ENCODE results near the gene CSRP3.

Gene CSRP3

GRCh38 chr11:19185516-19186052 lies 16.2 kb downstream of the CSRP3 start:
- no peaks in the 10 kb centered on the region for H3K4me1 Mint-ChIP-seq (ENCODE audit: low read depth)
- H3K36me3 Mint-ChIP-seq (ENCODE audit: low read depth), result no peaks in the 10 kb centered on the region
- no peak overlapping the region for H3K4me3 Mint-ChIP-seq
- DNase-seq (ENCODE audit: low spot score), result no peak
- no peak overlapping the region for H3K27ac Mint-ChIP-seq
- H3K9me3 Mint-ChIP-seq, result no peaks in the 10 kb centered on the region
- H3K27me3 Mint-ChIP-seq (ENCODE audit: low read depth), result no peaks in the 10 kb centered on the region

- Mint-ChIP-seq H3K36me3 (ENCODE audit: low read depth) (no peaks in the 10 kb centered on the region), H3K27ac (no peak overlapping the region), H3K4me3 (no peak overlapping the region), H3K4me1 (ENCODE audit: low read depth) (no peaks in the 10 kb centered on the region), H3K27me3 (ENCODE audit: low read depth) (no peaks in the 10 kb centered on the region), H3K9me3 (no peaks in the 10 kb centered on the region)
- no peak for DNase-seq (ENCODE audit: low spot score)
Measured at GRCh38 chr11:19185036-19185435, 16.7 kb downstream of the CSRP3 start.

- no peak for DNase-seq (ENCODE audit: low spot score)
- no peaks in the 10 kb centered on the region for H3K27me3 Mint-ChIP-seq (ENCODE audit: low read depth)
- no peak overlapping the region for H3K4me3 Mint-ChIP-seq
- H3K4me1 Mint-ChIP-seq (ENCODE audit: low read depth), result no peaks in the 10 kb centered on the region
- H3K27ac Mint-ChIP-seq, result no peak overlapping the region
- H3K36me3 Mint-ChIP-seq (ENCODE audit: low read depth), result no peaks in the 10 kb centered on the region
- no peaks in the 10 kb centered on the region for H3K9me3 Mint-ChIP-seq
Measured at GRCh38 chr11:19183646-19184045, 18.1 kb downstream of the CSRP3 start.

GRCh38 chr11:19181531-19182261 lies 20.1 kb downstream of the CSRP3 start:
- no peak for DNase-seq (ENCODE audit: low spot score)
- Mint-ChIP-seq H3K4me3 (no peak overlapping the region), H3K27me3 (ENCODE audit: low read depth) (no peaks in the 10 kb centered on the region), H3K27ac (no peak overlapping the region), H3K4me1 (ENCODE audit: low read depth) (no peaks in the 10 kb centered on the region), H3K36me3 (ENCODE audit: low read depth) (peaks cover 5% of the 10 kb centered on the region), H3K9me3 (no peaks in the 10 kb centered on the region)

- H3K36me3 Mint-ChIP-seq (ENCODE audit: low read depth), result peaks cover 28% of the 10 kb centered on the region
- H3K9me3 Mint-ChIP-seq, result no peaks in the 10 kb centered on the region
- DNase-seq (ENCODE audit: low spot score), result no peak
- no peaks in the 10 kb centered on the region for H3K27me3 Mint-ChIP-seq (ENCODE audit: low read depth)
- no peaks in the 10 kb centered on the region for H3K4me1 Mint-ChIP-seq (ENCODE audit: low read depth)
- no peak overlapping the region for H3K4me3 Mint-ChIP-seq
- H3K27ac Mint-ChIP-seq, result no peak overlapping the region
Measured at GRCh38 chr11:19176629-19177186, 25.1 kb downstream of the CSRP3 start.

GRCh38 chr11:19173964-19174638 lies 27.7 kb downstream of the CSRP3 start:
- Mint-ChIP-seq H3K4me3 (no peak overlapping the region), H3K4me1 (ENCODE audit: low read depth) (no peaks in the 10 kb centered on the region), H3K27ac (no peak overlapping the region), H3K9me3 (no peaks in the 10 kb centered on the region), H3K36me3 (ENCODE audit: low read depth) (peaks cover 32% of the 10 kb centered on the region), H3K27me3 (ENCODE audit: low read depth) (no peaks in the 10 kb centered on the region)
- DNase-seq (ENCODE audit: low spot score), result no peak

GRCh38 chr11:19173004-19173689 lies 28.6 kb downstream of the CSRP3 start:
- no peaks in the 10 kb centered on the region for H3K4me1 Mint-ChIP-seq (ENCODE audit: low read depth)
- no peak overlapping the region for H3K27ac Mint-ChIP-seq

GRCh38 chr11:19168090-19168489 lies 33.7 kb downstream of the CSRP3 start:
- no peak overlapping the region for H3K27ac Mint-ChIP-seq
- H3K36me3 Mint-ChIP-seq (ENCODE audit: low read depth), result peaks cover 46% of the 10 kb centered on the region
- H3K4me3 Mint-ChIP-seq, result no peak overlapping the region
- no peaks in the 10 kb centered on the region for H3K9me3 Mint-ChIP-seq
- peaks cover 3% of the 10 kb centered on the region for H3K4me1 Mint-ChIP-seq (ENCODE audit: low read depth)
- H3K27me3 Mint-ChIP-seq (ENCODE audit: low read depth), result no peaks in the 10 kb centered on the region
- no peak for DNase-seq (ENCODE audit: low spot score)

More at GRCh38 chr11:19173004-19173689, 28.6 kb downstream of the CSRP3 start:
- no peaks in the 10 kb centered on the region for H3K27me3 Mint-ChIP-seq (ENCODE audit: low read depth)
- DNase-seq (ENCODE audit: low spot score), result no peak
- H3K4me3 Mint-ChIP-seq, result no peak overlapping the region
- no peaks in the 10 kb centered on the region for H3K9me3 Mint-ChIP-seq
- H3K36me3 Mint-ChIP-seq (ENCODE audit: low read depth), result peaks cover 37% of the 10 kb centered on the region

GRCh38 chr11:19164881-19165280 lies 36.9 kb downstream of the CSRP3 start:
- DNase-seq (ENCODE audit: low spot score), result no peak
- Mint-ChIP-seq H3K27ac (no peak overlapping the region), H3K4me3 (no peak overlapping the region), H3K4me1 (ENCODE audit: low read depth) (peaks cover 7% of the 10 kb centered on the region), H3K27me3 (ENCODE audit: low read depth) (no peaks in the 10 kb centered on the region), H3K9me3 (no peaks in the 10 kb centered on the region), H3K36me3 (ENCODE audit: low read depth) (peaks cover 43% of the 10 kb centered on the region)

- DNase-seq (ENCODE audit: low spot score), result no peak
- Mint-ChIP-seq H3K36me3 (ENCODE audit: low read depth) (peaks cover 47% of the 10 kb centered on the region), H3K27me3 (ENCODE audit: low read depth) (no peaks in the 10 kb centered on the region), H3K9me3 (no peaks in the 10 kb centered on the region), H3K4me1 (ENCODE audit: low read depth) (peaks cover 7% of the 10 kb centered on the region), H3K27ac (no peak overlapping the region), H3K4me3 (no peak overlapping the region)
Measured at GRCh38 chr11:19164230-19164855, 37.4 kb downstream of the CSRP3 start.

GRCh38 chr11:19163617-19164016 lies 38.2 kb downstream of the CSRP3 start:
- Mint-ChIP-seq H3K9me3 (no peaks in the 10 kb centered on the region), H3K36me3 (ENCODE audit: low read depth) (peaks cover 50% of the 10 kb centered on the region), H3K4me1 (ENCODE audit: low read depth) (peaks cover 7% of the 10 kb centered on the region), H3K27me3 (ENCODE audit: low read depth) (no peaks in the 10 kb centered on the region), H3K27ac (no peak overlapping the region), H3K4me3 (no peak overlapping the region)
- no peak for DNase-seq (ENCODE audit: low spot score)

- H3K4me3 Mint-ChIP-seq, result no peak overlapping the region
- H3K27me3 Mint-ChIP-seq (ENCODE audit: low read depth), result no peaks in the 10 kb centered on the region
- no peak for DNase-seq (ENCODE audit: low spot score)
- H3K9me3 Mint-ChIP-seq, result no peaks in the 10 kb centered on the region
- H3K36me3 Mint-ChIP-seq (ENCODE audit: low read depth), result peaks cover 45% of the 10 kb centered on the region
- no peak overlapping the region for H3K27ac Mint-ChIP-seq
- peaks cover 7% of the 10 kb centered on the region for H3K4me1 Mint-ChIP-seq (ENCODE audit: low read depth)
Measured at GRCh38 chr11:19162951-19163505, 38.8 kb downstream of the CSRP3 start.

- H3K4me3 Mint-ChIP-seq, result no peak overlapping the region
- H3K4me1 Mint-ChIP-seq (ENCODE audit: low read depth), result peaks cover 7% of the 10 kb centered on the region
- no peak for DNase-seq (ENCODE audit: low spot score)
- H3K27ac Mint-ChIP-seq, result no peak overlapping the region
- no peaks in the 10 kb centered on the region for H3K27me3 Mint-ChIP-seq (ENCODE audit: low read depth)
- H3K36me3 Mint-ChIP-seq (ENCODE audit: low read depth), result peaks cover 46% of the 10 kb centered on the region
- H3K9me3 Mint-ChIP-seq, result no peaks in the 10 kb centered on the region
Measured at GRCh38 chr11:19161651-19162050, 40.1 kb downstream of the CSRP3 start.
